K562 (cell line): ENCODE measurements around the gene IFFO2.

ENCODE experiments used
- CTCF ChIP-seq, 3 experiments: IDR thresholded peaks in 2 of 3; conservative IDR thresholded peaks in 1 of 3; 2 replicates each; pipeline ENCODE4 v1.5.1; 2011 to 2012; ENCODE audit warnings: low read length in 3 of 3, mild to moderate bottlenecking in 3 of 3, control low read depth in 2 of 3, improper control_type of control experiment in 1 of 3, inconsistent platforms in 1 of 3, low read depth in 1 of 3, mixed read lengths in 1 of 3, moderate library complexity in 1 of 3; ENCODE audit not compliant: insufficient read depth in 2 of 3
- GABPA ChIP-seq: fragments of 200-800 bp; sonication (Bioruptor generic); conservative IDR thresholded peaks from 2 replicates; pipeline ENCODE4 v1.6.1; 2016; ENCODE audit warnings: low read depth, missing genetic modification characterization, missing compliant biosample characterization
- HNRNPUL1 ChIP-seq: fragments of 200-400 bp; formaldehyde crosslinking; IDR thresholded peaks from 2 replicates; pipeline ENCODE4 v1.6.1; 2017; ENCODE audit warnings: low read length
- POLR2AphosphoS5 ChIP-seq: IDR thresholded peaks from 2 replicates; pipeline ENCODE4 v1.6.1; 2011; ENCODE audit warnings: mild to moderate bottlenecking, low read depth, low read length, moderate library complexity; ENCODE audit not compliant: control insufficient read depth, insufficient read depth
- REST ChIP-seq, 2 experiments: fragments of 450-650 bp; formaldehyde crosslinking in 1 of 2; IDR thresholded peaks; 2 replicates each; pipeline versions ENCODE4 v1.4.0 to v1.6.1; 2014 to 2020; ENCODE audit warnings: mild to moderate bottlenecking in 2 of 2, borderline replicate concordance in 1 of 2, low read depth in 1 of 2
- TAF7 ChIP-seq: fragments of 450-650 bp; IDR thresholded peaks from 2 replicates; pipeline ENCODE4 v1.6.1; 2016; ENCODE audit warnings: missing genetic modification characterization, missing compliant biosample characterization
- ZNF143 ChIP-seq: sonication (generic); formaldehyde crosslinking; IDR thresholded peaks from 2 replicates; pipeline ENCODE4 v1.9.0; 2022; ENCODE audit warnings: mild to moderate bottlenecking, missing genetic modification reagents
- ZNF263 ChIP-seq: sonication (generic); formaldehyde crosslinking; IDR thresholded peaks from 2 replicates; pipeline ENCODE4 v1.8.0; 2022; ENCODE audit warnings: mild to moderate bottlenecking, missing genetic modification reagents, borderline replicate concordance
- ZNF644 ChIP-seq: fragments of 200-800 bp; sonication (Bioruptor generic); IDR thresholded peaks from 2 replicates; pipeline ENCODE4 v1.6.1; 2016; ENCODE audit warnings: low read depth, missing genetic modification characterization, missing compliant biosample characterization

- TF ChIP-seq CTCF (IDR thresholded peaks at IDR 0.05 in 2 of 3, conservative IDR thresholded peaks at IDR 0.05 in 1 of 3; ENCODE audit: insufficient read depth in 2 of 3, low read depth in 1 of 3, low read length in 3 of 3) (no peak), REST (IDR thresholded peaks at IDR 0.05; ENCODE audit: borderline replicate concordance) (no peak), REST (CRISPR knock-in tag; IDR thresholded peaks at IDR 0.05; ENCODE audit: low read depth) (no peak), GABPA (tag) (no peak), HNRNPUL1 (no peak), ZNF143 (CRISPR knock-in tag) (no peak), TAF7 (tag) (no peak), POLR2AphosphoS5 (no peak), ZNF644 (no peak), ZNF263 (CRISPR knock-in tag) (no peak)
Observed at GRCh38 chr1:18963968-18964367, 7.5 kb upstream of the IFFO2 start.
